Measurements from ENCODE around the gene RAB15.

RAB15 gene

DNA sequence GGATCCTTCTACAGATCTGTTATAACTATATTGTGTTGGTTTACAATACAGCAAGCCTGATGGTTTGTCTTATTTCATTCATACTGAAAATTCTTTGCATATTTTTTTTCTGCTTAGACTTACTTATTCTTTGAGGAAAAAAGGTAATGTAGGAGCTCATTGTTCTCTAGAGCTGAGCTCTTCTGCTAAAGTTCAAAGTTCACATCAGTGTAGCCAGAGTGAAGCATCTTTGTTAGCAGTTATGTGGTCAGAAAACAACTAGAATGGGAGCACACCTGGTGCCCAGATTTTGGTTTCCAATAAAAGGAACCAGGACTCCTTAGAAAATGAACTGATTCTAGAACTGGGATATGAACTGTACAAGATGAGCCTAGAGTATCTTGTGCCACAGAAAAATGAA is 39.9 kb downstream of the RAB15 start:
- H3K4me2 ChIP-seq (ENCODE audit: low read length), result no peak overlapping the region
- no peak overlapping the region for H3K9ac ChIP-seq (ENCODE audit: low read length)
- no peak for TF ChIP-seq EZH2phosphoT487 (IDR thresholded peaks at IDR 0.05; ENCODE audit: low read depth)
- TF ChIP-seq, protein P1, sequence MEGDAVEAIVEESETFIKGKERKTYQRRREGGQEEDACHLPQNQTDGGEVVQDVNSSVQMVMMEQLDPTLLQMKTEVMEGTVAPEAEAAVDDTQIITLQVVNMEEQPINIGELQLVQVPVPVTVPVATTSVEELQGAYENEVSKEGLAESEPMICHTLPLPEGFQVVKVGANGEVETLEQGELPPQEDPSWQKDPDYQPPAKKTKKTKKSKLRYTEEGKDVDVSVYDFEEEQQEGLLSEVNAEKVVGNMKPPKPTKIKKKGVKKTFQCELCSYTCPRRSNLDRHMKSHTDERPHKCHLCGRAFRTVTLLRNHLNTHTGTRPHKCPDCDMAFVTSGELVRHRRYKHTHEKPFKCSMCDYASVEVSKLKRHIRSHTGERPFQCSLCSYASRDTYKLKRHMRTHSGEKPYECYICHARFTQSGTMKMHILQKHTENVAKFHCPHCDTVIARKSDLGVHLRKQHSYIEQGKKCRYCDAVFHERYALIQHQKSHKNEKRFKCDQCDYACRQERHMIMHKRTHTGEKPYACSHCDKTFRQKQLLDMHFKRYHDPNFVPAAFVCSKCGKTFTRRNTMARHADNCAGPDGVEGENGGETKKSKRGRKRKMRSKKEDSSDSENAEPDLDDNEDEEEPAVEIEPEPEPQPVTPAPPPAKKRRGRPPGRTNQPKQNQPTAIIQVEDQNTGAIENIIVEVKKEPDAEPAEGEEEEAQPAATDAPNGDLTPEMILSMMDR (IDR thresholded peaks at IDR 0.05; ENCODE audit: low read depth, low read length), result no peak
- no peak overlapping the region for H2AFZ ChIP-seq (ENCODE audit: low read depth, low read length)
- H3K79me2 ChIP-seq (ENCODE audit: low read length), result no peaks in the 10 kb centered on the region
- peaks cover 39% of the 10 kb centered on the region for H3K36me3 ChIP-seq (replicated peaks; ENCODE audit: low read depth, low read length)
- peaks cover 3% of the 10 kb centered on the region; the same call in 1 of the 2 replicates for H4K20me1 ChIP-seq (ENCODE audit: insufficient read depth, low read length)
- H3K4me3 ChIP-seq (ENCODE audit: low read length), result no peak overlapping the region
- H3K27ac ChIP-seq (ENCODE audit: low read length), result no peak overlapping the region
- H3K27me3 ChIP-seq (ENCODE audit: low read depth, low read length), result no peaks in the 10 kb centered on the region
- no peaks in the 10 kb centered on the region for H3K9me3 ChIP-seq (ENCODE audit: insufficient read depth, low read length)
- H3K4me1 ChIP-seq (ENCODE audit: low read length), result no peaks in the 10 kb centered on the region

- H3K9ac ChIP-seq (ENCODE audit: low read length), result no peak overlapping the region
- peaks cover 42% of the 10 kb centered on the region for H3K36me3 ChIP-seq (replicated peaks; ENCODE audit: low read depth, low read length)
- no peaks in the 10 kb centered on the region for H3K9me3 ChIP-seq (ENCODE audit: insufficient read depth, low read length)
- H4K20me1 ChIP-seq (ENCODE audit: insufficient read depth, low read length), result peaks cover 8% of the 10 kb centered on the region; the same call in 1 of the 2 replicates
- no peaks in the 10 kb centered on the region for H3K4me1 ChIP-seq (ENCODE audit: low read length)
- no peaks in the 10 kb centered on the region for H3K27me3 ChIP-seq (ENCODE audit: low read depth, low read length)
- H3K27ac ChIP-seq (ENCODE audit: low read length), result no peak overlapping the region
- H3K79me2 ChIP-seq (ENCODE audit: low read length), result no peaks in the 10 kb centered on the region
- H3K4me2 ChIP-seq (ENCODE audit: low read length), result no peak overlapping the region
- no peak overlapping the region for H3K4me3 ChIP-seq (ENCODE audit: low read length)
- no peak overlapping the region for H2AFZ ChIP-seq (ENCODE audit: low read depth, low read length)
- no peak for TF ChIP-seq EZH2phosphoT487 (IDR thresholded peaks at IDR 0.05; ENCODE audit: low read depth)
- TF ChIP-seq, protein P1 (IDR thresholded peaks at IDR 0.05; ENCODE audit: low read depth, low read length), result no peak
These were observed 41.0 kb downstream of the RAB15 start for GRCh38 chr14:64931123-64931522.

- H3K27ac ChIP-seq (ENCODE audit: low read length), result no peak overlapping the region
- no peaks in the 10 kb centered on the region for H3K27me3 ChIP-seq (ENCODE audit: low read depth, low read length)
- peaks cover 43% of the 10 kb centered on the region for H3K36me3 ChIP-seq (replicated peaks; ENCODE audit: low read depth, low read length)
- no peak overlapping the region for H2AFZ ChIP-seq (ENCODE audit: low read depth, low read length)
- no peak overlapping the region for H3K4me2 ChIP-seq (ENCODE audit: low read length)
- no peak overlapping the region for H3K9ac ChIP-seq (ENCODE audit: low read length)
- no peak overlapping the region for H3K4me3 ChIP-seq (ENCODE audit: low read length)
- no peaks in the 10 kb centered on the region for H3K9me3 ChIP-seq (ENCODE audit: insufficient read depth, low read length)
- TF ChIP-seq EZH2phosphoT487 (IDR thresholded peaks at IDR 0.05; ENCODE audit: low read depth), result no peak
- TF ChIP-seq, protein P1 (IDR thresholded peaks at IDR 0.05; ENCODE audit: low read depth, low read length), result no peak
- H3K4me1 ChIP-seq (ENCODE audit: low read length), result no peaks in the 10 kb centered on the region
- H4K20me1 ChIP-seq (ENCODE audit: insufficient read depth, low read length), result peaks cover 8% of the 10 kb centered on the region; the same call in 1 of the 2 replicates
- no peaks in the 10 kb centered on the region for H3K79me2 ChIP-seq (ENCODE audit: low read length)
These were observed 41.9 kb downstream of the RAB15 start for GRCh38 chr14:64930085-64930843.

DNA sequence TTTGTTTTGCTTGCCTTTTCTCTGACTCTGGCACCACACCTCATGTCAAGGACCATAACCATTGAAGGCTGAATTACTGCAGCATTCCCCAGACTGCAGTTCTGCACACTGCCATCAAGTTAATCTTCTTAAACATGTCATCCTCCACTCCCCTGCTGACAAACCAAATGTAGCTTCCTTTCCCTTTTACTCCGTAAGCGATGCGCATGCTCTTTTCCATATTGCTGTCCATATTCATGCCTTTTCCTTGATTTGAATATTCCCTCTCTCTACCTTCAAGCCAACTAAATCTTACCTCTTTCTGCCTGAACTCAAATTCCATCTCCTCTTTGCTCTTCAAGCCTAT is 43.1 kb downstream of the RAB15 start:
- Histone ChIP-seq H3K4me2 (ENCODE audit: low read length) (no peak overlapping the region), H3K27me3 (ENCODE audit: low read depth, low read length) (no peaks in the 10 kb centered on the region), H3K27ac (ENCODE audit: low read length) (no peak overlapping the region), H3K4me3 (ENCODE audit: low read length) (no peak overlapping the region), H3K4me1 (ENCODE audit: low read length) (no peaks in the 10 kb centered on the region), H3K79me2 (ENCODE audit: low read length) (no peaks in the 10 kb centered on the region), H3K36me3 (replicated peaks; ENCODE audit: low read depth, low read length) (peaks cover 56% of the 10 kb centered on the region), H4K20me1 (ENCODE audit: insufficient read depth, low read length) (peaks cover 8% of the 10 kb centered on the region; the same call in 1 of the 2 replicates), H2AFZ (ENCODE audit: low read depth, low read length) (no peak overlapping the region), H3K9me3 (ENCODE audit: insufficient read depth, low read length) (no peaks in the 10 kb centered on the region), H3K9ac (ENCODE audit: low read length) (no peak overlapping the region)
- no peak for TF ChIP-seq EZH2phosphoT487 (IDR thresholded peaks at IDR 0.05; ENCODE audit: low read depth)
- TF ChIP-seq, protein P1 (IDR thresholded peaks at IDR 0.05; ENCODE audit: low read depth, low read length), result no peak
